Activated CD4-positive, alpha-beta T cell treated with anti-CD3 and anti-CD28 coated beads for 24 hours (primary cell): Measurements from ENCODE around the gene SLC43A3.
"Not testable (repeated sequence)": the region's sequence is repeated elsewhere in the genome, so short reads cannot be mapped to it uniquely, and the experiment has no call there.

Source experiments
- DNase-seq, 2 donors: peaks; one replicate each; pipeline ENCODE4 v3.0.0-alpha.2; 2020; ENCODE audit warnings: low read depth in 2 of 2

Gene SLC43A3

GRCh38 chr11:57380975-57381374 lies 45.9 kb downstream of the SLC43A3 start, which contains the start of gene PRG3:
Gene PRG3 (minus strand): TSS chr11:57381150. CDS start chr11:57380708, 442 bp downstream.
- no peak for DNase-seq

GRCh38 chr11:57379732-57380131 lies 47.2 kb downstream of the SLC43A3 start:
- no peak for DNase-seq

GRCh38 chr11:57378186-57378585 lies 48.7 kb downstream of the SLC43A3 start:
- no peak for DNase-seq

- no peak for DNase-seq
Observed at GRCh38 chr11:57377107-57377506, 49.8 kb downstream of the SLC43A3 start.

GRCh38 chr11:57376095-57377090 lies 50.5 kb downstream of the SLC43A3 start:
- no peak for DNase-seq

GRCh38 chr11:57375490-57375889 lies 51.4 kb downstream of the SLC43A3 start:
- DNase-seq = no peak

- DNase-seq = no peak
Observed at GRCh38 chr11:57374966-57375365, 52.0 kb downstream of the SLC43A3 start.

GRCh38 chr11:57373146-57373545 lies 53.8 kb downstream of the SLC43A3 start:
- no peak for DNase-seq

- DNase-seq = no peak
Observed at GRCh38 chr11:57370941-57371340, 56.0 kb downstream of the SLC43A3 start.

GRCh38 chr11:57370251-57370650 lies 56.7 kb downstream of the SLC43A3 start:
- DNase-seq = no peak

- DNase-seq = no peak
Observed at GRCh38 chr11:57368845-57369232, 58.1 kb downstream of the SLC43A3 start.

- no peak for DNase-seq
Observed at GRCh38 chr11:57368106-57368844, 58.6 kb downstream of the SLC43A3 start.

- no peak for DNase-seq
Observed at GRCh38 chr11:57364851-57365660, 61.9 kb downstream of the SLC43A3 start.

GRCh38 chr11:57363131-57364080 lies 63.5 kb downstream of the SLC43A3 start:
- DNase-seq = no peak

GRCh38 chr11:57361926-57362325 lies 65.0 kb downstream of the SLC43A3 start:
- no peak for DNase-seq

- not testable (repeated sequence) for DNase-seq
Observed at GRCh38 chr11:57361420-57361819, 65.5 kb downstream of the SLC43A3 start.

- DNase-seq = no peak
Observed at GRCh38 chr11:57360991-57361390, 65.9 kb downstream of the SLC43A3 start.

- no peak for DNase-seq
Observed at GRCh38 chr11:57359896-57360690, 66.8 kb downstream of the SLC43A3 start.

- DNase-seq = no peak
Observed at GRCh38 chr11:57359396-57359795, 67.5 kb downstream of the SLC43A3 start.

- DNase-seq = no peak
Observed at GRCh38 chr11:57358991-57359390, 67.9 kb downstream of the SLC43A3 start.
